ENCODE measurements around the gene TBC1D1.
"Not testable (repeated sequence)": the region's sequence is repeated elsewhere in the genome, so short reads cannot be mapped to it uniquely, and the experiment has no call there.

The TBC1D1 gene

GRCh38 chr4:37889849-37890800 lies 759 bp upstream of the TBC1D1 start:
- peak; percentile 6 for DNase-seq

- no peak for DNase-seq
Measured at GRCh38 chr4:37891260-37892159, 626 bp downstream of the TBC1D1 start.

DNA sequence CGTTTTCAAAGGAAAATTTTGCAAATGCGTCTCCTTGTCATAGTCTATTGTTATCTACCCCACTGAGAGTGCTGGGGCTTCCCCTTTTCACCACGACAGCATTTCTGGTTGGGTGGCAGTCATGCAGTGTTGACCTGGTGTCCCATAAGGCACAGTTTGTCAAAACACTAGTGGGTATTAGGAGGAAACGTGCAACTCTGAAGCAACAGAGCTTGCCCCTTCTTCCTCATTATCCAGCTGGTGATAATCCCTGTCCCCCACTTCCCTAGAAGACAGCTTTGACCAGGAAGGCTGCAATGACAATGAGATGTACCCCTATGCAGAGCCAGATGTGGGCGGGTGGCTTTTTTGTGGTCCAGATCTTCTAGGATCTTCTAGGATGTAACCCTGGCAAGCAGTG lies 1.8 kb downstream of the TBC1D1 start:
- no peak for DNase-seq

DNA sequence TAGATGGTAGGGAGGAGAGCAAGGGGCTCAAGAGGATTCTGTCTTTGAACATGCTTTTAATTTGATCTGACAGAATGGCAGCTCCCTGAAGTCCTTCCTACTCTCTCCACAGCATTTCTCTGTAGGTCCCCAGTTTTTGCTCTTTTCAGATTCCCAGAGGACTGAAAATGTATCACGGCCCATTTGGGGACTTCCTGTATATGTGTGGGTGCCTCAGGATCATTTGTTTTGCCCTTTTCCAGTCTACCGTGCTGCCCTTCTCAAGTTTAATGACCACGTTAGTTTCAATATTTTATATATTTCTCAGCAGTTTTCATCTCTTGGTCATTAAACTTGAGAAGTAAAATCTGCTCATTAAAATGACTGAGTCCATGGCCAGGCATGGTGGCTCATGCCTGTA lies 2.3 kb downstream of the TBC1D1 start:
- DNase-seq: no peak

DNA sequence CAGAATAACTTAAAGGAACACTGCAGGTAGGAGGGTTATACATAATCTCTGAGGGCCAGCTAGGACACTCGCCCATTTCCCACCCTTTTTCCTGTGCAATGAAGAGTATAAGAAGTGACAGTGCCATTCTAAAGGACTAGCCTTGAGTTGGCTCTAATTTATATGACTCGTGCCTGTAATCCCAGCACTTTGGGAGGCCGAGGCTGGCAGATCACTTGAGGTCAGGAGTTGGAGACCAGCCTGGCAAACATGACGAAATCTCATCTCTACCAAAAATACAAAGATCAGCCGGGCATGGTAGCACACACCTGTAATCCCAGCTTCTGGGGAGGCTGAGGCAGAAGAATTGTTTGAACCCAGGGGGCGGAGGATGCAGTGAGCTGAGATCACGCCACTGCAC lies 4.4 kb downstream of the TBC1D1 start:
- no peak for DNase-seq

- DNase-seq: no peak
Measured at GRCh38 chr4:37896206-37896860, 5.4 kb downstream of the TBC1D1 start.

- no peak for DNase-seq
Measured at GRCh38 chr4:37902212-37902611, 11.3 kb downstream of the TBC1D1 start.

GRCh38 chr4:37902738-37903693 lies 12.1 kb downstream of the TBC1D1 start:
- DNase-seq: no peak

DNA sequence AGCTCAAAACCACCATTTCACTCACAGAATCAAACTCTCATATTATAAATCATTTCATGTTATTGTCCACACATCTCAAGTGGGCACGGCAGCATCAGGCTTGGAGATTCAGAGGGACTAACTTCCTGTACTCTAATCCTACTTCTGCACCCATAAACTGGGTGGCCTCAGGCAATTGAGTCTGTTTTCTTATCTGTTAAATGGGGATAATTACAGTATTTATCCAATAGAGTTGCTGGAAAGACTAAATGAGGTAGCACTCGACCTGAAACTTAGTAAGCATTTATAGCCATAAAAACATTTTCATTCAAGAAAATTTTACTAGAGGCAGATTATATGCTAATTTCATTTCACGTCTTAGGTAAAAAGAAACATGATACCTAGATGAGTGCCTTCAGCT lies 13.0 kb downstream of the TBC1D1 start:
- no peak for DNase-seq

DNA sequence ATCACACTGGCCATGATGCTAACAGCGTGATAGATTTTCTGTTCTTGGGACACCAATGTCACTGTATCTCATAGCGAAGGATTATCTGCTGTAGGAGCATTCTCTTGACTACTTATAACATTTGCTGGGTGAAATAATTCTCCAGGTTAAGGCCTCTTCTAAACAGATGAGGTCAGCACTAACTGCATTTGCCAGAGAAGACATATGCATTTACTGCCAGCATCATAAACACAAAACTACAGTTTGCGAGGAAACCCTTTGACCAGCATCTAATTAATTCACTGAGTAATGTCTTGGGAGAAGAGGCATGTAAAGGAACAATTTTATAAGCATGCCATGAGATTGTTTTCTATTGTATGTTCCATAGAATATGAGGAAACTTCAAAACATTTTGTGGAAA lies 13.9 kb downstream of the TBC1D1 start:
- DNase-seq: no peak

GRCh38 chr4:37905533-37906169 lies 14.8 kb downstream of the TBC1D1 start:
- DNase-seq: no peak

DNA sequence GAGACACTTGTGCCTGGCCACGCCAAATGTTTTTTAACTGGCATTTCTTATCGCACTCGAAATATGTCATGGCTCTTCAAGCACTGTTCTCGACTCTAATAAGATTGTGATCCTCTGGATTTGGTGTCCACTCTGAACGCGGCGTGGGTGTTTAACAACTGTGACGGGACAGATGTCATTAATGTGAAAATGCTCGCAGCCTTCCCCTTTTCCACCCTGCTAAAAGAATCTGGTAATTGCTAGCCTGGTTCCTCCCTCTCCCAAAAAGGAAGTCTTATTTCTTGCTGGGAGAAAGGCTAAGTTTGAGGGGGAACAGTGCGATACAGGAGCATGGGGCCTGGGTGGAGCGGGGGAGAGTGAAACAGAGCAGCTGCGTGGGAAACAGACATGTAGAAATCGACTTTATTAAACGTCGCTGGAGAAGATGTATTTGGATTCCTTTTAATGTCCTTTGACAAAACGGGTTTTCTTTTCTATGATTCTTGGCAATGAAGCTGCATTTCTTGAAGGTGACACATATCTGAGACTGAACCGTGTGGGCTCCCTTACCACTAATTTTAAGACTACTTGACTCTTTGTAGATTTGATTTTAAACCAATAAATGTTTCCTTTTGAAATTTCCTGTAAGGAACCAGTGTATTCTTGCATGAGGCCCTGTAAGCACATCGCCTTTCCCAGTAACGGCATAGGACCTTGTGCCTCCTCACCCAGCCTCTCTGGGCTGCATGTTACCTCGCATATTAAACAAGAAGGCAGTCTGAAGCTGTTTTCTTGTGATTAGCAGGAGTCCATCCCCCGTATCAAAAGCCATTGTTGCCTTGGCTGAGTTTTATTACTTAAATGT lies 17.8 kb downstream of the TBC1D1 start:
- DNase-seq: no peak

DNA sequence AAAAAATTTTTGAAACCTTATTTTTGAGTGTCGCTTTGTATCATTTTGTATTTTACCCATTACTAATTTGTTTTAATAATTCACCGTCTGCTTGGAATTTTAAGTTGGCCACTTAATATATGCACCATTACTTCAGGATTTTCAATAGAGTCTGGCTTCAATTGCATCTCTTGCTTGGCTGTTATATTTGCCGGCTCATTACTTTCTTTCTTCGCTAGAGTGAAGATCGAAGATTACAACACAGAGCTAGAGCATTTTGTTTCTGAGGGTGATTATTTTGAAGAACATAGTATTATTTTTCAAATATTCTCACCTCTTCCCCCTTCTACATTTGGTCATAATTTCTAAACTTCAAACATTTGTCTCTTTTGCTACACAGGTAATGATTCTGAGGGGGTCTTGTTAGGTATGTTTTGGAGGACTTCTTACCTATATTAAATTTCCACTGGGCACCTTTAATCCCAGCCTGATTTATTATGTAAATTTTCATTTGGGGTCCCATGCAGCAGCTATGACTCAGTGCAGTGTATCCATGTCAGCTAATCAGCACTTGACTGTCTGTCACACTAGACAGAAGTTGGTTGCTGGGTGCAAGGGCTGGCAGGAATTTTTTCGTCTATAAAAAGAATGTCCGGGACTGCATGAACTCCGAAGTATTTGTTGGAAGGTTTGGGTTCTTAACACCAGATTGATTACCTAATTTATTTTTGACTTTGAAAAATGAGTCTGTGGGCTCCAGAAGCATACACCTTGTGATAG lies 18.6 kb downstream of the TBC1D1 start:
- no peak for DNase-seq

DNA sequence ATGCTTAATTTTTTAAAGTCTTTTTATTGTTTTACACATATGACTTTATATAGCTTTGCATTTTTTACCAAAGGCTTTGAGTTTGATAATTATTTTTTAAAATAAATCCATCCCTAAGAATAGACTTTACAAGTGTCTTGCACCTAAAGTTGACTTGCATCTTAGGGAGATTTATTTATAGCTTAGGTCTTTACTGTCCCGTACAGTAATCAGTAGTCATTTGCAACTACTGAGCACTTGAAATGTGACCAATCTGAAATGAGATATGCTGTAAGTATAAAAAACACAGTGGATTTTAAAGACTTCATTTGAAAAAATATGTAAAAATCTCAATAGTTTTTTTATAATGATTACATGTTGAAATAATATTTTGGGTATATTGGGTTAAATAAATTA lies 19.2 kb downstream of the TBC1D1 start:
- DNase-seq: no peak

- DNase-seq: no peak
Measured at GRCh38 chr4:37914539-37914938, 23.7 kb downstream of the TBC1D1 start.

DNA sequence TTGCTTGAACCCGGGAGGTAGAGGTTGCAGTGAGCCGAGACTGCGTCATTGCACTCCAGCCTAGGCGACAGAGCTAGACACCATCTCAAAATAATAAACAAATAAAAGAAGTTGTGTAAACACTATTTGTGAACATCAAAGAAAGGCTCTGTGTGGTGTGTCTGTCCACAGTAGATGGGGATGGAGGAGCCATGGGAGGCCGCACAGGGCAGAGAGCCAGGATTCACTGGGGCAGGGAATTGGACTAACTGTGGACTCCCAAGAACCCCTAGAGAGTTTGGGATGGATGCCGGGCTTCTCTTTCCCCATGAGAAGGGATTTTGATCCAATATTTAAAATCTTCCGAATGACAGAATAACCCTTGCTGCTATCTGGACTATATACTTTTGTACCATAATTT lies 26.5 kb downstream of the TBC1D1 start:
- no peak for DNase-seq

GRCh38 chr4:37918653-37919052 lies 27.8 kb downstream of the TBC1D1 start:
- no peak for DNase-seq

- DNase-seq: no peak
Measured at GRCh38 chr4:37922328-37922727, 31.4 kb downstream of the TBC1D1 start.

GRCh38 chr4:37923089-37923488 lies 32.2 kb downstream of the TBC1D1 start:
- DNase-seq: not testable (repeated sequence)

DNA sequence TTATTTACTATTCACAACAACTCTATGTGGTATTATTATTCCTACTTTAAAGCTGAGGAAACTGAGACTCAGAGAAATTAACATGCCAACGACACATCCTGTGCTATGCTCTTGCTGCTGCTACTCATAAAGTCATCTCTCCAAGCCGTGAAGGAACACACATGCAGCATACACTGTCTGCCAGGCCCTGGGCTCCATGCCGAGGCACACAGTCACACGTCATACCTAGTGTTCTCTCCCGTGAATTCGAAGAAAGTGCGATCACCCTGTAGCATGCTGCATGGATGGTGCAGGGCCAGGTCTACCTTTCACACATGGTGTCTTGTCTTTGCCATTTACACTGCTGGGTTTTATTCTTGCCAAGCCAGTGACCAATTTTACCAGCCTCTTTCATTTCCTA lies 34.1 kb downstream of the TBC1D1 start:
- DNase-seq: no peak
